GM12878 (cell line): ENCODE results near the gene BBS9. TPM values are rescaled to one million over a fixed set of nuclear protein-coding genes. Genes with fewer than 3 reads are reported as not detected.

Experiments
- ATAC-seq: fragments of 200-7000 bp; cut with Tn5 transposase; 3 replicates; pipeline ENCODE4 v1.9.1; 2020; ENCODE audit warnings: mild to moderate bottlenecking, moderate library complexity
- BruUV-seq: library from RNA; stranded (reverse); fragments of 400-500 nt; replicated peaks from 2 replicates; lab custom pipeline; 2021; lab: Mats Ljungman, UMichigan
- CTCF ChIA-PET: fragments of 300-600 bp; sonication (Branson Sonifier 250); formaldehyde crosslinking; extraction: SDS; loops from one replicate; lab custom pipeline; 2021; ENCODE audit warnings: inconsistent platforms; lab: Yijun Ruan, JAX
- POLR2A ChIA-PET: fragments of 350-600 bp; formaldehyde crosslinking; extraction: SDS; loops from one replicate; lab custom pipeline; 2021; ENCODE audit warnings: inconsistent platforms; lab: Charles Lee
- RAD21 ChIA-PET: fragments of 300-600 bp; sonication (Branson Sonifier 250); formaldehyde crosslinking; loops from one replicate; lab custom pipeline; 2023; ENCODE audit warnings: antibody characterized with exemption; ENCODE audit not compliant: unreplicated experiment; lab: Charles Lee
- SMC1A ChIA-PET: fragments of 300-600 bp; sonication (Branson Sonifier 250); formaldehyde crosslinking; loops from one replicate; lab custom pipeline; 2023; ENCODE audit not compliant: unreplicated experiment, uncharacterized antibody; lab: Charles Lee
- DNase-seq: peaks from one replicate; pipeline ENCODE4 v3.0.0-alpha.2; 2011; ENCODE audit warnings: low read depth, low spot score
- FAIRE-seq: peaks from 3 replicates; lab custom pipeline; 2011; peaks lifted over from hg19 to GRCh38; lab: Jason Lieb, UNC
- H2AFZ ChIP-seq: 2 replicates; pipeline ENCODE4 v1.6.0; 2011; ENCODE audit warnings: low read depth, low read length, control low read depth; ENCODE audit not compliant: control insufficient read depth
- H3K27ac ChIP-seq: 2 replicates; pipeline ENCODE4 v1.5.1; 2011; ENCODE audit warnings: control low read depth; ENCODE audit not compliant: control insufficient read depth, insufficient read depth
- H3K27me3 ChIP-seq, 2 experiments: replicated peaks in 1 of 2; 2 replicates each; pipeline versions ENCODE4 v1.6.0 to v1.6.1; 2011; ENCODE audit warnings: low read length in 1 of 2; ENCODE audit not compliant: control insufficient read depth in 2 of 2, insufficient read depth in 2 of 2
- H3K36me3 ChIP-seq, 2 experiments: 2 replicates each; pipeline ENCODE4 v1.5.1; 2011; ENCODE audit warnings: low read length in 1 of 2; ENCODE audit not compliant: control insufficient read depth in 2 of 2, insufficient read depth in 2 of 2
- H3K4me1 ChIP-seq: 2 replicates; pipeline ENCODE4 v1.6.1; 2011; ENCODE audit warnings: mild to moderate bottlenecking, low read length, moderate library complexity, mixed read lengths; ENCODE audit not compliant: control insufficient read depth, insufficient read depth
- H3K4me2 ChIP-seq: 2 replicates; pipeline ENCODE4 v1.6.0; 2011; ENCODE audit warnings: control low read depth; ENCODE audit not compliant: control insufficient read depth, insufficient read depth
- H3K4me3 ChIP-seq: fragments of 200-600 bp; sonication (generic); 2 replicates; pipeline ENCODE4 v1.5.1; 2016
- H3K79me2 ChIP-seq: 2 replicates; pipeline ENCODE4 v1.6.0; 2011; ENCODE audit warnings: low read length; ENCODE audit not compliant: control insufficient read depth, insufficient read depth
- H3K9ac ChIP-seq: 2 replicates; pipeline ENCODE4 v1.8.0; 2011; ENCODE audit warnings: low read length, control low read depth, mixed read lengths; ENCODE audit not compliant: control insufficient read depth, insufficient read depth
- H3K9me3 ChIP-seq: replicated peaks from 3 replicates; pipeline ENCODE4 v1.5.1; 2011; ENCODE audit warnings: mild to moderate bottlenecking, low read length; ENCODE audit not compliant: control insufficient read depth, insufficient read depth
- H4K20me1 ChIP-seq: 2 replicates; pipeline ENCODE4 v1.6.0; 2011; ENCODE audit not compliant: control insufficient read depth, insufficient read depth
- GABPA ChIP-seq: IDR thresholded peaks from 2 replicates; pipeline ENCODE4 v1.6.1; 2014; ENCODE audit warnings: antibody characterized with exemption, low read depth, mild to moderate bottlenecking, inconsistent platforms
- IKZF2 ChIP-seq, 2 experiments: fragments of 450-650 bp; IDR thresholded peaks; 2 replicates each; pipeline ENCODE4 v1.6.1; 2017; ENCODE audit warnings: mild to moderate bottlenecking in 2 of 2, moderate library complexity in 2 of 2
- MTA2 ChIP-seq: fragments of 450-650 bp; IDR thresholded peaks from 2 replicates; pipeline ENCODE4 v1.6.1; 2016; ENCODE audit warnings: low read depth, mild to moderate bottlenecking, moderate library complexity
- NFYB ChIP-seq: IDR thresholded peaks from 2 replicates; pipeline ENCODE4 v1.6.1; 2011; ENCODE audit warnings: low read depth, mild to moderate bottlenecking, low read length, improper control_type of control experiment, moderate library complexity; ENCODE audit not compliant: insufficient read depth
- PAX8 ChIP-seq: fragments of 450-650 bp; IDR thresholded peaks from 2 replicates; pipeline ENCODE4 v1.6.1; 2017; ENCODE audit warnings: mild to moderate bottlenecking, moderate library complexity
- PML ChIP-seq: IDR thresholded peaks from 2 replicates; pipeline ENCODE4 v1.6.1; 2012; ENCODE audit warnings: low read length, inconsistent platforms
- RAD21 ChIP-seq: IDR thresholded peaks from 2 replicates; pipeline ENCODE4 v1.6.1; 2011; ENCODE audit warnings: mild to moderate bottlenecking, low read depth, low read length, moderate library complexity; ENCODE audit not compliant: insufficient read depth
- SKIL ChIP-seq: fragments of 450-650 bp; IDR thresholded peaks from 2 replicates; pipeline ENCODE4 v1.6.1; 2017; ENCODE audit warnings: mild to moderate bottlenecking, low read depth, inconsistent platforms; ENCODE audit not compliant: poor library complexity, severe bottlenecking
- STAT3 ChIP-seq: IDR thresholded peaks from 2 replicates; pipeline ENCODE4 v1.6.1; 2011; ENCODE audit warnings: low read depth, low read length, improper control_type of control experiment
- TARDBP ChIP-seq: IDR thresholded peaks from 2 replicates; pipeline ENCODE4 v1.6.1; 2016; ENCODE audit warnings: borderline replicate concordance
- WGBS: methylation state at CpG from one replicate; pipeline ENCODE4 v1.1.6; 2016; ENCODE audit warnings: low lambda C conversion rate; ENCODE audit not compliant: insufficient replicate concordance, insufficient coverage; ENCODE audit errors: missing lambda C conversion rate; 5-methylcytosine and 5-hydroxymethylcytosine counted together
- in situ Hi-C: fragments of 300-500 bp; cut with MboI; formaldehyde crosslinking; loops from 9 replicates; pipeline ENCODE4 v1.14.3; 2018; ENCODE audit warnings: mixed read lengths
- intact Hi-C: fragments of 100-400 bp; cut with micrococcal nuclease; formaldehyde crosslinking; loops from one replicate; pipeline ENCODE4 v1.14.2; 2022; ENCODE audit not compliant: unreplicated experiment
- polyA plus RNA-seq, 11 experiments: library from polyadenylated mRNA; depleted of rRNA in 4 of 11; unstranded in 6 of 11; stranded (reverse) in 5 of 11; fragments of >200 nt; fragmentation: Nextera tagmentation in 4 of 11; fragmentation: Illumina TruSeq in 1 of 11; extraction: Ambion mirVana in 4 of 11; extraction: Trizol in 1 of 11; gene quantifications; 1 replicate in 1 of 11; 2 replicates in 10 of 11; pipeline versions ENCODE4 v1.2.1 to v1.2.3, GENCODE V29; 2011 to 2016; ENCODE audit warnings: inconsistent platforms in 2 of 11, missing spikeins in 2 of 11, low read depth in 1 of 11
- total RNA-seq, 4 experiments: library from RNA; depleted of rRNA in 3 of 4; stranded (reverse); fragments of >200 nt in 3 of 4; fragmentation: Illumina TruSeq in 1 of 4; extraction: Trizol in 1 of 4; gene quantifications; 2 replicates each; pipeline versions ENCODE4 v1.2.1 to v1.2.3, GENCODE V29; 2013 to 2021

Gene BBS9
- total and polyA plus RNA-seq, 10 of the 15 experiments (the other 5 are each of a cell fraction or from before 2014, with no cell fraction given) = 1.2 to 5.6 (median 2.3) TPM

DNA sequence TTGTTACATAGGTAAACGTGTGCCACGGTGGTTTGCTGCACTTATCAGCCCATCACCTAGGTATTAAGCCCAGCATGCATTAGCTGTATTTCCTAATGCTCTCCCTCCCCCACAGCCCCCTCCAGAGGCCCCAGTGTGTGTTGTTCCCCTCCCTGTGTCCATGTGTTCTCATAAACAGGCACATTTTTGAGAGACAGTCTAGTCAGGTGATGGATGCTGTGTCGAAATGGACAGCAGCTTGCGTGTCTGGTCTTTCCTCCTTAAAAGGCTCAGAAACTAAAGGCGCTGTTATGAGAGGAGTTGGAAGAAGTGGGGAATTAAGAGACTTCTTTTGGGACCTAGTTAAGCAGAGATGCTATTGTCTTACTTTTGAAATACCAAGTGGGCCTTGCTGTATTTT lies 296.0 kb downstream of the BBS9 start:
- RAD21 ChIA-PET = interaction anchor here (1.6 kb wide), 1 partner anchor 34 kb away, joined by 5 read pairs; no protein-coding TSS in a partner anchor
- WGBS = 72% methylated on average over 5 of the region's 5 CpGs
- ATAC-seq = no peak
- TF ChIP-seq IKZF2 (IDR thresholded peaks at IDR 0.05) (no peak), NFYB (no peak), PAX8 (no peak), PML (no peak), STAT3 (no peak), MTA2 (no peak), TARDBP (no peak), GABPA (no peak), RAD21 (no peak), SKIL (no peak)
- Histone ChIP-seq H3K79me2 (no peaks in the 10 kb centered on the region), H3K4me2 (no peak overlapping the region), H3K36me3 (no peaks in the 10 kb centered on the region), H3K27me3 (no peaks in the 10 kb centered on the region), H3K27ac (no peak overlapping the region), H3K4me3 (no peak overlapping the region), H3K9me3 (no peaks in the 10 kb centered on the region), H4K20me1 (no peaks in the 10 kb centered on the region), H3K4me1 (peaks cover 5% of the 10 kb centered on the region), H2AFZ (no peak overlapping the region), H3K9ac (no peak overlapping the region)
- in situ Hi-C loops = no loop called here
- CTCF ChIA-PET = interaction anchor here (1.0 to 4.6 kb wide), 9 partner anchors 13 to 508 kb away, joined by 3 to 25 read pairs (median 8); no protein-coding TSS in a partner anchor
- intact Hi-C loops = loop anchor here (2.0 to 10.0 kb wide), 2 partner anchors 181 to 507 kb away; no protein-coding TSS in a partner anchor
- no TSS peak for BruUV-seq
- FAIRE-seq = no peak
- DNase-seq = no peak
- SMC1A ChIA-PET = interaction anchor here (1.0 to 2.3 kb wide), 5 partner anchors 10 to 323 kb away, joined by 3 to 5 read pairs (median 4); no protein-coding TSS in a partner anchor
- POLR2A ChIA-PET = no interaction called here
